K562 (cell line): Measurements from ENCODE around the gene SPSB1. TPM values are rescaled to one million over a fixed set of nuclear protein-coding genes. Genes with fewer than 3 reads are reported as not detected.

ENCODE experiments used
- ATAC-seq: fragments of 200-7000 bp; cut with Tn5 transposase; 3 replicates; pipeline ENCODE4 v1.9.1; 2020; ENCODE audit warnings: moderate library complexity
- BruUV-seq: library from RNA; stranded (reverse); fragments of 400-500 nt; replicated peaks from 2 replicates; lab custom pipeline; 2021; lab: Mats Ljungman, UMichigan
- CTCF ChIA-PET: fragments of 300-600 bp; formaldehyde crosslinking; extraction: SDS; loops from one replicate; lab custom pipeline; 2021; ENCODE audit warnings: low intra/inter-chr PET ratio; lab: Yijun Ruan, JAX
- POLR2A ChIA-PET: fragments of 300-600, 350-650 bp; sonication (Branson Sonifier 250); formaldehyde crosslinking; extraction: SDS; loops from one replicate; lab custom pipeline; 2021; ENCODE audit warnings: antibody characterized with exemption, inconsistent platforms; lab: Yijun Ruan, JAX
- DNase-seq, 4 experiments: peaks; one replicate each; pipeline versions ENCODE4 v3.0.0 to v3.0.0-alpha.2; 2011 to 2018; ENCODE audit warnings: low spot score in 3 of 4, mixed read lengths in 3 of 4; ENCODE audit errors: extremely low read depth in 1 of 4
- FAIRE-seq: peaks from 2 replicates; lab custom pipeline; 2011; peaks lifted over from hg19 to GRCh38; lab: Jason Lieb, UNC
- H2AFZ ChIP-seq: 2 replicates; pipeline ENCODE4 v1.6.0; 2011; ENCODE audit warnings: low read depth, low read length, control low read depth, inconsistent platforms
- H3K27ac ChIP-seq: fragments of 200-600 bp; 3 replicates; pipeline ENCODE4 v1.8.0; 2011; ENCODE audit warnings: low read depth, mild to moderate bottlenecking, control low read depth, inconsistent platforms, low read length, moderate library complexity, mixed read lengths; ENCODE audit errors: extremely low read depth
- H3K27me3 ChIP-seq, 2 experiments: fragments of 300-600 bp in 1 of 2; 2 replicates in 1 of 2; 3 replicates in 1 of 2; pipeline versions ENCODE4 v1.6.0 to v1.8.0; 2011; ENCODE audit warnings: inconsistent platforms in 2 of 2, low read length in 2 of 2, mild to moderate bottlenecking in 1 of 2, mixed read lengths in 1 of 2, moderate library complexity in 1 of 2; ENCODE audit not compliant: control insufficient read depth in 2 of 2, insufficient read depth in 2 of 2
- H3K36me3 ChIP-seq: fragments of 300-600 bp; 3 replicates; pipeline ENCODE4 v1.8.0; 2011; ENCODE audit warnings: mild to moderate bottlenecking, low read length, inconsistent platforms; ENCODE audit not compliant: control insufficient read depth, insufficient read depth
- H3K4me1 ChIP-seq, 2 experiments: fragments of 200-600 bp in 1 of 2; replicated peaks in 1 of 2; 2 replicates in 1 of 2; 3 replicates in 1 of 2; pipeline versions ENCODE4 v1.5.1 to v1.8.0; 2011; ENCODE audit warnings: inconsistent platforms in 2 of 2, low read length in 2 of 2, mild to moderate bottlenecking in 1 of 2, mixed read lengths in 1 of 2, moderate library complexity in 1 of 2; ENCODE audit not compliant: control insufficient read depth in 2 of 2, insufficient read depth in 2 of 2
- H3K4me2 ChIP-seq: 2 replicates; pipeline ENCODE4 v1.6.1; 2011; ENCODE audit warnings: low read length, control low read depth, inconsistent platforms, mixed read lengths; ENCODE audit not compliant: insufficient read depth
- H3K4me3 ChIP-seq: fragments of 200-600 bp; sonication (generic), shearing (Covaris generic); 2 replicates; pipeline ENCODE4 v1.5.1; 2016; ENCODE audit warnings: control low read depth, inconsistent platforms
- H3K79me2 ChIP-seq: fragments of 200-600 bp; 3 replicates; pipeline ENCODE4 v1.8.0; 2011; ENCODE audit warnings: low read length, inconsistent platforms; ENCODE audit not compliant: control insufficient read depth, insufficient read depth
- H3K9ac ChIP-seq, 2 experiments: 2 replicates each; pipeline versions ENCODE4 v1.6.0 to v1.6.1; 2011; ENCODE audit warnings: low read depth in 2 of 2, low read length in 2 of 2, control low read depth in 1 of 2, inconsistent platforms in 1 of 2, mild to moderate bottlenecking in 1 of 2, mixed read lengths in 1 of 2; ENCODE audit not compliant: insufficient read depth in 1 of 2
- H3K9me1 ChIP-seq: one replicate; pipeline ENCODE4 v1.6.0; 2011; ENCODE audit warnings: inconsistent platforms, mild to moderate bottlenecking, low read length, moderate library complexity; ENCODE audit not compliant: control insufficient read depth, insufficient read depth
- H3K9me3 ChIP-seq: replicated peaks from 2 replicates; pipeline ENCODE4 v1.5.1; 2011; ENCODE audit warnings: low read depth, low read length, inconsistent platforms; ENCODE audit not compliant: control insufficient read depth, insufficient read depth
- H4K20me1 ChIP-seq: replicated peaks from 2 replicates; pipeline ENCODE4 v1.6.1; 2011; ENCODE audit warnings: low read length, inconsistent platforms, mixed read lengths; ENCODE audit not compliant: control insufficient read depth, insufficient read depth
- ASH1L ChIP-seq: fragments of 450-650 bp; IDR thresholded peaks from 2 replicates; pipeline ENCODE4 v1.6.1; 2018; ENCODE audit warnings: borderline replicate concordance, mild to moderate bottlenecking, low read depth; ENCODE audit not compliant: partially characterized antibody
- NFE2L1 ChIP-seq: fragments of 450-650 bp; IDR thresholded peaks from 2 replicates; pipeline ENCODE4 v1.6.1; 2016; ENCODE audit warnings: missing genetic modification characterization, low read depth, mild to moderate bottlenecking, missing compliant biosample characterization, moderate library complexity, borderline replicate concordance
- NR2C2 ChIP-seq, 2 experiments: fragments of 200-800 bp in 1 of 2; sonication (Bioruptor generic) in 1 of 2; sonication (generic) in 1 of 2; formaldehyde crosslinking in 1 of 2; IDR thresholded peaks; 2 replicates each; pipeline versions ENCODE4 v1.6.1 to v1.8.0; 2016 to 2022; ENCODE audit warnings: mild to moderate bottlenecking in 1 of 2, missing compliant biosample characterization in 1 of 2, missing genetic modification characterization in 1 of 2, missing genetic modification reagents in 1 of 2
- NR2F6 ChIP-seq: fragments of 450-650 bp; formaldehyde crosslinking; IDR thresholded peaks from 2 replicates; pipeline ENCODE4 v1.4.0; 2020; ENCODE audit warnings: mild to moderate bottlenecking
- TRIM28 ChIP-seq: fragments of 450-650 bp; IDR thresholded peaks from 2 replicates; pipeline ENCODE4 v1.6.1; 2017
- ZFP30 ChIP-seq: fragments of 250-450 bp; sonication (Bioruptor Pico); IDR thresholded peaks from 2 replicates; pipeline ENCODE4 v1.8.0; 2022; ENCODE audit warnings: moderate library complexity, mild to moderate bottlenecking, inconsistent platforms, borderline replicate concordance
- ZNF146 ChIP-seq: IDR thresholded peaks from one replicate; pipeline ENCODE4 v1.6.1; 2018; ENCODE audit warnings: missing compliant biosample characterization; ENCODE audit not compliant: unreplicated experiment
- WGBS: fragments of 100-300 bp; shearing (Covaris generic); methylation state at CpG from one replicate; pipeline ENCODE4 v1.1.6; 2016; ENCODE audit warnings: low coverage, mixed read lengths; ENCODE audit not compliant: insufficient coverage; ENCODE audit errors: missing lambda C conversion rate; 5-methylcytosine and 5-hydroxymethylcytosine counted together
- in situ Hi-C: fragments of 300-500 bp; cut with MboI; formaldehyde crosslinking; loops from 4 replicates; pipeline ENCODE4 v1.15.0; 2018; ENCODE audit warnings: inconsistent platforms, mixed read lengths
- intact Hi-C: fragments of 100-400 bp; cut with micrococcal nuclease; formaldehyde crosslinking; loops from 2 replicates; pipeline ENCODE4 v1.14.2; 2022
- polyA plus RNA-seq, 8 experiments: library from polyadenylated mRNA; depleted of rRNA in 4 of 8; stranded (reverse) in 5 of 8; unstranded in 3 of 8; fragments of >200 nt; fragmentation: Nextera tagmentation in 2 of 8; fragmentation: Illumina TruSeq in 1 of 8; extraction: Ambion mirVana in 2 of 8; extraction: Trizol in 1 of 8; gene quantifications; 2 replicates each; pipeline versions ENCODE4 v1.2.1 to v1.2.3, GENCODE V29; 2011 to 2014; ENCODE audit warnings: inconsistent platforms in 1 of 8, missing spikeins in 1 of 8
- total RNA-seq, 7 experiments: library from RNA; depleted of rRNA in 6 of 7; stranded (reverse); fragments of >200 nt in 6 of 7; fragmentation: Illumina TruSeq in 2 of 7; extraction: Trizol in 2 of 7; gene quantifications; 2 replicates each; pipeline versions ENCODE4 v1.2.1 to v1.2.3, GENCODE V29; 2011 to 2021; ENCODE audit warnings: low replicate concordance in 1 of 7
- TF ChIP-seq, protein P1 (sequence below), 2 experiments: fragments of 200-800 bp in 1 of 2; sonication (Bioruptor generic) in 1 of 2; sonication (generic) in 1 of 2; formaldehyde crosslinking in 1 of 2; IDR thresholded peaks in 1 of 2; conservative IDR thresholded peaks in 1 of 2; 2 replicates each; pipeline versions ENCODE4 v1.5.0 to v1.6.1; 2016 to 2020; ENCODE audit warnings: missing compliant biosample characterization in 1 of 2, missing genetic modification characterization in 1 of 2, missing genetic modification reagents in 1 of 2
- TF ChIP-seq, protein P2 (sequence below): fragments of 200-800 bp; sonication (Bioruptor generic); IDR thresholded peaks from 2 replicates; pipeline ENCODE4 v1.6.1; 2016; ENCODE audit warnings: missing genetic modification characterization, missing compliant biosample characterization
- TF ChIP-seq, protein P3 (sequence below): fragments of 450-650 bp; IDR thresholded peaks from 2 replicates; pipeline ENCODE4 v1.6.1; 2017; ENCODE audit warnings: antibody characterized with exemption, mild to moderate bottlenecking

SPSB1 gene
- total and polyA plus RNA-seq, 9 of the 15 experiments (the other 6 are each of a cell fraction or from before 2014, with no cell fraction given), result 0.06 to 0.35 (median 0.14) TPM; not detected in 6

DNA sequence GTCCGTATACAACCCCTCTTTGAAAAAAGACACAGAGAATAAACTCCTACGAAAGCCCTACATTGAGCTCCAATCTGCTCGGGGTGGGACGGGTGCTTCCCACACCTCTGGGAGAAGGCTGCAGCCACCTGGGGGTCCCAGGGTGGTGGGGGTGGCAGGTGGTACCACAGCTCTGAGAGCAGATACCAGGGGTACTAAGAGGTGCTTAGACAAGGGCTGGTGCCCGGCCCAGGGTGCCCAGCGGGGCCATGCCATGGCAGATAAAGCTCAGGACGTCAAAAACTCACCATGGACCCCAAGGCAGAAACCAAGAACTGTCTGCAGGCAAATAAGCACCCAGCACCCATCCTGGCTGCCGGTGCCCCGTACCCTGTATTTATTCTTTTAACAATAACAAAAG lies 75.1 kb downstream of the SPSB1 start:
- H3K27ac ChIP-seq, result no peak overlapping the region
- no peaks in the 10 kb centered on the region for H3K9me1 ChIP-seq
- H3K79me2 ChIP-seq, result no peaks in the 10 kb centered on the region
- ChIA-PET CTCF (no interaction called here), POLR2A (no interaction called here)
- BruUV-seq, result no TSS peak
- under 1% methylated on average over 9 of the region's 9 CpGs for WGBS
- no peak overlapping the region for H2AFZ ChIP-seq
- ATAC-seq (no peak), DNase-seq (no peak), FAIRE-seq (no peak)
- peaks cover 22% of the 10 kb centered on the region; the same call in 1 of the 2 replicates for H4K20me1 ChIP-seq
- intact Hi-C loops (no loop called here), in situ Hi-C loops (no loop called here)
- peaks cover 73 to 88% of the 10 kb centered on the region in 2 experiments for H3K27me3 ChIP-seq
- no peaks in the 10 kb centered on the region for H3K36me3 ChIP-seq
- H3K9ac ChIP-seq, result no peak overlapping the region
- H3K4me2 ChIP-seq, result no peak overlapping the region
- H3K4me3 ChIP-seq, result no peak overlapping the region
- H3K4me1 ChIP-seq, result no peaks in the 10 kb centered on the region
- H3K9me3 ChIP-seq, result no peaks in the 10 kb centered on the region
- TF ChIP-seq ZNF146 (no peak), NFE2L1 (tag) (no peak), ASH1L (no peak), NR2F6 (CRISPR knock-in tag) (no peak), TRIM28 (no peak), ZFP30 (CRISPR knock-in tag) (no peak), NR2C2 (CRISPR knock-in tag; IDR thresholded peaks at IDR 0.05) (no peak), NR2C2 (tag; IDR thresholded peaks at IDR 0.05) (no peak)
- TF ChIP-seq, protein P1, sequence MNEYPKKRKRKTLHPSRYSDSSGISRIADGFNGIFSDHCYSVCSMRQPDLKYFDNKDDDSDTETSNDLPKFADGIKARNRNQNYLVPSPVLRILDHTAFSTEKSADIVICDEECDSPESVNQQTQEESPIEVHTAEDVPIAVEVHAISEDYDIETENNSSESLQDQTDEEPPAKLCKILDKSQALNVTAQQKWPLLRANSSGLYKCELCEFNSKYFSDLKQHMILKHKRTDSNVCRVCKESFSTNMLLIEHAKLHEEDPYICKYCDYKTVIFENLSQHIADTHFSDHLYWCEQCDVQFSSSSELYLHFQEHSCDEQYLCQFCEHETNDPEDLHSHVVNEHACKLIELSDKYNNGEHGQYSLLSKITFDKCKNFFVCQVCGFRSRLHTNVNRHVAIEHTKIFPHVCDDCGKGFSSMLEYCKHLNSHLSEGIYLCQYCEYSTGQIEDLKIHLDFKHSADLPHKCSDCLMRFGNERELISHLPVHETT (CRISPR knock-in tag; conservative IDR thresholded peaks at IDR 0.05 in 1 of 2, IDR thresholded peaks at IDR 0.05 in 1 of 2), result no peak
- TF ChIP-seq, protein P2, sequence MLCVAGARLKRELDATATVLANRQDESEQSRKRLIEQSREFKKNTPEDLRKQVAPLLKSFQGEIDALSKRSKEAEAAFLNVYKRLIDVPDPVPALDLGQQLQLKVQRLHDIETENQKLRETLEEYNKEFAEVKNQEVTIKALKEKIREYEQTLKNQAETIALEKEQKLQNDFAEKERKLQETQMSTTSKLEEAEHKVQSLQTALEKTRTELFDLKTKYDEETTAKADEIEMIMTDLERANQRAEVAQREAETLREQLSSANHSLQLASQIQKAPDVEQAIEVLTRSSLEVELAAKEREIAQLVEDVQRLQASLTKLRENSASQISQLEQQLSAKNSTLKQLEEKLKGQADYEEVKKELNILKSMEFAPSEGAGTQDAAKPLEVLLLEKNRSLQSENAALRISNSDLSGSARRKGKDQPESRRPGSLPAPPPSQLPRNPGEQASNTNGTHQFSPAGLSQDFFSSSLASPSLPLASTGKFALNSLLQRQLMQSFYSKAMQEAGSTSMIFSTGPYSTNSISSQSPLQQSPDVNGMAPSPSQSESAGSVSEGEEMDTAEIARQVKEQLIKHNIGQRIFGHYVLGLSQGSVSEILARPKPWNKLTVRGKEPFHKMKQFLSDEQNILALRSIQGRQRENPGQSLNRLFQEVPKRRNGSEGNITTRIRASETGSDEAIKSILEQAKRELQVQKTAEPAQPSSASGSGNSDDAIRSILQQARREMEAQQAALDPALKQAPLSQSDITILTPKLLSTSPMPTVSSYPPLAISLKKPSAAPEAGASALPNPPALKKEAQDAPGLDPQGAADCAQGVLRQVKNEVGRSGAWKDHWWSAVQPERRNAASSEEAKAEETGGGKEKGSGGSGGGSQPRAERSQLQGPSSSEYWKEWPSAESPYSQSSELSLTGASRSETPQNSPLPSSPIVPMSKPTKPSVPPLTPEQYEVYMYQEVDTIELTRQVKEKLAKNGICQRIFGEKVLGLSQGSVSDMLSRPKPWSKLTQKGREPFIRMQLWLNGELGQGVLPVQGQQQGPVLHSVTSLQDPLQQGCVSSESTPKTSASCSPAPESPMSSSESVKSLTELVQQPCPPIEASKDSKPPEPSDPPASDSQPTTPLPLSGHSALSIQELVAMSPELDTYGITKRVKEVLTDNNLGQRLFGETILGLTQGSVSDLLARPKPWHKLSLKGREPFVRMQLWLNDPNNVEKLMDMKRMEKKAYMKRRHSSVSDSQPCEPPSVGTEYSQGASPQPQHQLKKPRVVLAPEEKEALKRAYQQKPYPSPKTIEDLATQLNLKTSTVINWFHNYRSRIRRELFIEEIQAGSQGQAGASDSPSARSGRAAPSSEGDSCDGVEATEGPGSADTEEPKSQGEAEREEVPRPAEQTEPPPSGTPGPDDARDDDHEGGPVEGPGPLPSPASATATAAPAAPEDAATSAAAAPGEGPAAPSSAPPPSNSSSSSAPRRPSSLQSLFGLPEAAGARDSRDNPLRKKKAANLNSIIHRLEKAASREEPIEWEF (CRISPR knock-in tag), result no peak
- TF ChIP-seq, protein P3, sequence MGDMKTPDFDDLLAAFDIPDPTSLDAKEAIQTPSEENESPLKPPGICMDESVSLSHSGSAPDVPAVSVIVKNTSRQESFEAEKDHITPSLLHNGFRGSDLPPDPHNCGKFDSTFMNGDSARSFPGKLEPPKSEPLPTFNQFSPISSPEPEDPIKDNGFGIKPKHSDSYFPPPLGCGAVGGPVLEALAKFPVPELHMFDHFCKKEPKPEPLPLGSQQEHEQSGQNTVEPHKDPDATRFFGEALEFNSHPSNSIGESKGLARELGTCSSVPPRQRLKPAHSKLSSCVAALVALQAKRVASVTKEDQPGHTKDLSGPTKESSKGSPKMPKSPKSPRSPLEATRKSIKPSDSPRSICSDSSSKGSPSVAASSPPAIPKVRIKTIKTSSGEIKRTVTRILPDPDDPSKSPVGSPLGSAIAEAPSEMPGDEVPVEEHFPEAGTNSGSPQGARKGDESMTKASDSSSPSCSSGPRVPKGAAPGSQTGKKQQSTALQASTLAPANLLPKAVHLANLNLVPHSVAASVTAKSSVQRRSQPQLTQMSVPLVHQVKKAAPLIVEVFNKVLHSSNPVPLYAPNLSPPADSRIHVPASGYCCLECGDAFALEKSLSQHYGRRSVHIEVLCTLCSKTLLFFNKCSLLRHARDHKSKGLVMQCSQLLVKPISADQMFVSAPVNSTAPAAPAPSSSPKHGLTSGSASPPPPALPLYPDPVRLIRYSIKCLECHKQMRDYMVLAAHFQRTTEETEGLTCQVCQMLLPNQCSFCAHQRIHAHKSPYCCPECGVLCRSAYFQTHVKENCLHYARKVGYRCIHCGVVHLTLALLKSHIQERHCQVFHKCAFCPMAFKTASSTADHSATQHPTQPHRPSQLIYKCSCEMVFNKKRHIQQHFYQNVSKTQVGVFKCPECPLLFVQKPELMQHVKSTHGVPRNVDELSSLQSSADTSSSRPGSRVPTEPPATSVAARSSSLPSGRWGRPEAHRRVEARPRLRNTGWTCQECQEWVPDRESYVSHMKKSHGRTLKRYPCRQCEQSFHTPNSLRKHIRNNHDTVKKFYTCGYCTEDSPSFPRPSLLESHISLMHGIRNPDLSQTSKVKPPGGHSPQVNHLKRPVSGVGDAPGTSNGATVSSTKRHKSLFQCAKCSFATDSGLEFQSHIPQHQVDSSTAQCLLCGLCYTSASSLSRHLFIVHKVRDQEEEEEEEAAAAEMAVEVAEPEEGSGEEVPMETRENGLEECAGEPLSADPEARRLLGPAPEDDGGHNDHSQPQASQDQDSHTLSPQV, result no peak
